SW 1271 (cell line): ENCODE measurements around the gene CEBPZ.

Source experiments
- DNase-seq, 2 experiments: peaks; one replicate each; lab custom pipeline; 2025; lab: John Stamatoyannopoulos, UW

Gene CEBPZ

DNA sequence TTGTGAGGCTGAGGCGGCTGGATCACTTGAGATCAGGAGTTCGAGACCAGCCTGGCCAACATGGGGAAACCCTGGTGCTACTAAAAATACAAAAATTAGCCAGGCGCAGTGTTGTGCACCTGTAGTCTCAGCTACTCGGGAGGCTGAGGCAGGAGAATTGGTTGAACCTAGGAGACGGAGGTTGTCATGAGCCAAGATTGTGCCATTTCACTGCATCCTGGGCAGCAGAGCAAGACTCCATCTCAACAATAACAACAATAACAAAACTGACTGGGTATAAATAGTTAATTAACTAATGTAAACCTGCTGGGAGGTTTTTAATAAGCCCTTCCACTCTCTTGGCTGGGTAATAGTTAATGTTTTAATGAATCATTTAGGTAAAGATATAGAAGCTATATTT lies 50.8 kb downstream of the CEBPZ start:
- no peak for DNase-seq

DNA sequence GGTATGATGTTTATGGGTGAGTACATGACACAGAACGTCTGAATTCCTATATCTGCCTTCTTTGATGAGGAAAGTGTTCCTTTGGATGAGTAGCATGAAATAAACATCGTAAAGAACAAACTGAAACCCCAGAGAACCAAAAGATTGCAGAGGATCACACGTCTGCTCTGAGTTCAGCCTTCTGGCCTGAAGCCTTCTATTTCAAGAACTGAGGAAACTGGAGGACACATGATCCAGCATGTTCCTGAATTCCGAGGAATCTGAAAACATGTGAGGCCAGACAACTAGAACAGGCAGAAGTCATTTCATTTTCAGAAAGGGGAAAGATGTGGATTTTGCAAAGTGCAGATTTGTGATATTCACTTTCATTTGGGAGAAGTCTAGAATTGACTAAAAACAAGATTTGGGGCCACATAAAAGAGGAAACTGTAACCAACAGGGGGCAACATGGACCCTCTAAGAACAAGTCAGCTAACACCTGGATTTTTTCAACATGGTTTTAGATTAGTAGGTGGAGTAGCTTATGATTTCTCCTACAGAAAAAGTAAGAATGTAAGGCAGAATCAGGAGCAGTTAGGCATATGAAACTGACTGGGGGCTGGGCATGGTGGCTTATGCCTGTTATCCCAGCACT lies 51.3 kb downstream of the CEBPZ start:
- no peak for DNase-seq

DNA sequence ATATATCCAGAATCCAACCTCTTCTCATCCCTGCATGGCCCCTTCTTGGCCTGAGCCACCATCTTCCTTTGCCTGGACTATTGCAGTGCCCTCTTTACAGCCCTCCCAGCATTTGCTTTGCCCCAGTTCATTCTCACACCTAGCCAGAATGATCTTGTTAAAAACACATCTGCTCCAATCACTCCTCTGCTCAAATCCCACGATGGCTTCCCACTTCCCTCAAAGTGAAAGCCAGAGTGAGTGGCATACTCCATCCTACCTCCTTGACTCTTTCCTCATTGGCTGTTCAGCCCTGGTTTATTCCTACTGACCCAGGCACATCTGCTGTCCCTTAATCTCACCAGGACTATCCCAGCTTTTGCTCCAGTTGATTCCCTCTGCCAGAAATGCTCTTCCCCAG lies 57.7 kb downstream of the CEBPZ start:
- DNase-seq: no peak

DNA sequence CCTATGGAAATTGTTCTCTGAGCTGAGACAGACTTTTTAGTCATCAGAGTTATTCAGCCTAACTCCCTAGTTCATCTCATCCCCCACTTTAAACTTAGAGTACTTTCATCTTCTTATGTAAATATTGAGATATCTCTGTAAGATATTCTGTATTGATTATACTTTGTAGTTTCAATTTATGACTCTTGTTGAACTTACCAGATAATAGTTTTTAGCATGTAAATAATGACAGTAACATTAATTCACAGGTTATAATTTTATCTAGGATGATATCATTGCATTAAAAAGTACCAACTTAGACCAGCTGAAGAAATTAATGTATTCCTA lies 59.8 kb downstream of the CEBPZ start:
- DNase-seq: no peak

DNA sequence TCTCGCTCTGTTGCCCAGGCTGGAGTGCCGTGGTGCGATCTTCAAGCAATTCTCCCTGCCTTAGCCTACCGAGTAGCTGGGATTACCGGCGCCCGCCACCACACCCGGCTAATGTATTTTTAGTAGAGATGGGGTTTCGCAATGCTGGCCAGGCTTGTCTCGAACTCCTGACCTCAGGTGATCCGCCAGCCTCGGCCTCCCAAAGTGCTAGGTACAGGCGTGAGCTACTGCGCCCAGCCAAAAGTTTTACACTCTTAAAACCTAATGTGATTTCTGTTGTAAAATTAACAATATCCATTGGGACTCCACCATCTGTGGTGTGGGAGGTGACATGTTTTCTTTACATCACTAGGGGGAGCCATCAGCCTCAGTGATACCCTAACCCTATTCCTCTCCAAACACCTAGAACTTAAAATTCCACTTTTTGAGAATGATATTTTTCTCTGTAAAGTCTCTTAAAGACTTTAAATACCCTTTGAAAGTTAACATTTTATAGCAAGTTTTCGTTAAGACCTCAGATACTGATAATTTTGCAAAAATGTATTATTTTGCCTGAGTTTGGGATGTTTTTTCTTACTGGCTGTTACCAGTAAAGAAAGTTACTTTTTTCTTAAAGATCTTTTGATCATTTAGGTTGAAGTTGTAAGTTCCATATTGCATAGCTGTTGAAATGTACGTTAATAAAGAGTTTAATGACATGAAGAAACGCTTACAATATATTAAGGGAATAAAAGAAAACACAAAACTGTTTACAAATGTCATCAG lies 63.0 kb downstream of the CEBPZ start:
- DNase-seq: peak in 1 of 2 experiments; percentile 69

DNA sequence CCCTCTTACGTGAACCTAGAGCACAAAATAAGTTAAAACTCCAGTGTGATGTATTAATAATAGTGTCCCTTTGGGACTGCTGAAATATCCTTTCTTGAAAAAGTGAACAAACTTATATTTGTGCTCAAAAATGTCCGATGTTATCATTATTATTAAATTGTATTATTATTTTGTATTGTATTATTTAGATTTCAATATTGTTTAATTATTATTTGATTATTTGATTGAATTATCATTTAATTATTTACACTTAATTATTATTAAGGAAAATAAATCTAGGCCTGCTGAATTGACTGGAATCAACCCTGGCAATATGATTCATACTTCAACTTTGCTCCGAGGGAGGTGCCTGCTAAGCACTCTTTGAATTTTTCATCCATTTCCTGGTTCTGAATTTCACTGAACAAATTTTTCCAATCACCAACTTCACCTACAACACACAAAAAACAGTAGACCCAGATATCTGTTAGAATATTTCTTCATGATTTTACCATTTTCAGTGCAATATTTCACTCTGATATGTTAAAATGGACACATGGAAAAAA lies 63.7 kb downstream of the CEBPZ start:
- no peak for DNase-seq

DNA sequence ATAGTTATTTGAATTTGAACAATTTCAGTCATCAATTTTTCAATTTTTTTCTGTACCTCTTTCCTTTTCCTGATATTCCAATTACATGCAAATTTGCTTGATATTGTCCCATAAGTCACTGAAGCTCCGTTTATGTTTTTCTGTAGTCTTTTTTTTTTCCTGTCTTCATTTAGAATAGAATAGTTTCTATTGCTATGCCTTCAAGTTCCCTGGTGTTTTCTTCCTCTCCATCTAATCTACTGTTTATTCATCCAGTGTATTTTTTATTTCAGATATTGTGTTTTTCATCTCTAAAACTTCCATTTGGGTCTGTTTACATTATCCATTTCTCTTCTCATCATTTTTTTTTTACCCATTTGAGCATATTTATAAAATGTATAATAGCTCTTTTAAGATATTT lies 66.6 kb downstream of the CEBPZ start:
- DNase-seq: no peak

DNA sequence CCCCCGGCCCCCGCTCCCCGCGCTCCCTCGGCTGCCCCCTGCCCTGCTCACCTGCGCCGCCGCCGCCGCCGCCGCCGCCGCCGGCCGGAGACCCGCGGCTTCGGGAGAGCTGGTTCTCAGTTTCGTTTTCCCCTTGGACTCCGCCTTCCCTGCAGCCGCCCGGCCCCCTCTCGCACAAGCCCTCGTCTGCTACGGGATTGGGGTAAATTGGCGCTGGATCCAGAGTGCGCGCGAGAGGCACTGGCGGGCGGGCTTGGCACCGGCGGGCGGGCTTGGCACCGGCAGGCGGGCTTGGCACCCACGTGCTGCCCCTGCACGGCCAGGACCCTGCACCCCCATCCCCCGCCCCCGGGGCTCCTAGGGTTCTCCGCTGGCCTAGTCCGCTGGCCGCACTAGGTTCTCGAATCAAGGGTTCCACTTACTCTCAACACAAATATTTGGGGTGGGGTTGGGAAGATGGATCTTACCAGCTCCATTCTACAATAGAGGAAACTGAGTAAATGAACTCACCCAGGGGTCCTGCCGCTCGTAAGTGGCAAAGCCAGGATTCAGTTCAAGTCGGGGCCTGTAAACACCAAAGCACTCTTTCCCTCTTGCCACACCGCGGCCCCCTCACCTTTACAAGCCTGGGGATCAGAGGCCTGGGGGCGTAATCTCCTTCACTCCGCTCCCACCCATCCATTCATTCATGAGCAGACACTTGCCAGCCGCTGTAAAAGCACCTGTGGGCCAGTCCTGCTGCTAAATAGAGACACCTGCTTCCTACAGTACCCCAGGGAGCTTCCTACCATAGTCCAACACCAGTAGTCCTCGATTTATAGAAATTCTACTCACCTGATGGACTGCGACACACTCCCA lies 74.3 kb downstream of the CEBPZ start, which contains the start of gene EIF2AK2:
Gene EIF2AK2 (minus strand): TSS at position 124 of the 858 bp plus-strand sequence. CDS start 9,174 bp downstream, outside the sequence.
- peak; percentile 77 to 88 for DNase-seq

DNA sequence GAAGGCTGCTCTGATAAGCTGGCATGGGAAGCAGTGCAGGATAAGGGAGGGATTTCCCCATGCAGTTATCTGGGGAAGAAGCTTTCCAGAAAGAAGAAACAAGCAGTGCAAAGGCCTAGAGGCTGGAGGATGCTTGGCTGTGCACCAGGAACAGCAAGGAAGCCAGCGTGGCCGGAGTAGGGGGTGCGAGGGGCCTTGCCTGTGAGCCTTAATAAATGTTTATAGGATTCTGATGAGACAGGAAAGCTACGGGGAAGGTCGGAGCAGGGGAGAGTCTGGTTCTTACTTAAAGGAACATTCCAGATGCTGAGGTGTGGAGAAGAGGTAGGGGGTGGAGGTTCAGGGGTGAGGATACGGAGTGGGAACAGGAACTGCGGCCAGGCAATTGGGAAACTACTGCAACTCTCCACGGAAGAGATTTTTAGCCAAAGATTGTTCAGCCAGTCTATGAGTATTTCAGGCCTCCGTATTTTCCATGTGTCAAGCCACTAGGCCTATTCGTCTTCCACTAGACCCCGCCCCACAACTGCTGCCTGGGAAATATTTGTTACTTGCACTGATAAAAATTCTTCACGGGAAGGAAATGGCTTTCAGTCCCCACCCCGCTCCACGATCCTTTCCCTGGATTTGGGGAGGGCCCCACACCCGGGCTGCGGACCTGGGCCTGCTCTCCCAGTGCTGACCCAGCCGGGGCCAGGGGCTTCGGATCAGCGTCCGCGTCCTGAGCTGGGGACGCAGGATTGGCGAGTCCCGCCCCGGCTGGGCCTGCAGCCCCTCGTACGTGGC lies 75.1 kb downstream of the CEBPZ start:
- DNase-seq: peak in 1 of 2 experiments; percentile 55

DNA sequence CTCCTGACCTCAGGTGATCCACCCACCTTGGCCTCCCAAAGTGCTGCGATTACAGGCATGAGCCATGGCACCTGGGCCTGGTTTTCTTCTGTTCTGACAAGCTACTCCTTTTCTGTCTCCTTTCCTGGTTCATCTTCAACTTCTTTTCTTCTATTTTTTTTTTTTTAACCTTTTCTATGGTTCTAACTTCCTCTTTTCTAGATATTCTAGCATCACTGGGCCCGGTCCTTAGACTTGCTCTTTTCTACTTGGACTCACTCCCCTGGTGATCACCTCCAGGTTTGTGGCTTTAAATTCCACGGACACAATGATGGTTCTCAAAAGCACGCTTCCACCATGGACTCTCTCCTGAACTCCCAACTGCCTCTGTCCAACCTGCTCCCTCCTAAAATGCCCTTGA lies 76.6 kb downstream of the CEBPZ start:
- no peak for DNase-seq

DNA sequence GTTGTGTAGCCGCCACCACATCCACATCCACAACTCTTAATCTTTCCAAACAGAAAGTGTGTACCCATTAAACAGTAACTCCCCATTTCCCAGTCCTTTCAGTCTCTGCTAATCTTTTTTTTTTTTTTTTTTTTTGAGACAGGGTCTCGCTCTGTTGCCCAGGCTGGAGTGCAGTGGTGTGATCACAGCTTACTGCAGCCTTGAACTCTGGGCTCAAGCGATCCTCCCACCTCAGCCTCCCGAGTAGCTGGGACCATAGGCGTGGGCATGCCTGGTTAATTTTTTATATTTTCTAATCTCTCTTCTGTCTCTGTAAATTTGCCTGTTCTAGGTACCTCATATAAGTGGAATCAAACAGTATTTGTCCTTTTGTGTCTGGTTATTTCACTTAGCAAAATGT lies 78.2 kb downstream of the CEBPZ start:
- DNase-seq: no peak
